ENCODE results near the gene TWIST1. TPM values are rescaled to one million over a fixed set of nuclear protein-coding genes. Genes with fewer than 3 reads are reported as not detected.

Gene TWIST1
- total and polyA plus RNA-seq, 12 donors = 1.8 to 22.1 (median 10.5) TPM

DNA sequence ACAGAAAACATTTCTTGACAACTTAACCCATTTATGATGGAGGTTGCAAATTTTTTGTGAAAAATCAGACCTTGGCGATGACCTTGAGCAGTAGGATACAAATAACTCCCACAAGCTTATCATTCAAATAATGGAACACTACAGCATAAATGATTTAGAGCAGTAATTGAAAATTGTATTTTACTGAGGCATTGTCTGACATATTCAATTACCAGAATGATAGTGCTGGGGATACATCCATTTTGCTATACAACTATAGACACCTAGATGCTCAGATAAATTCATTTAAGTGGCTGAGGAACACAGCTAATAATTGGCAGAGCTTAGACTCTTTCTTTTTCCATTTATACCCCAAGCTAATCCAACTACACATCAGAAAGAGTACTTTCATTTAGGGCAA lies 18.9 kb downstream of the TWIST1 start:
- DNase-seq = no peak
- Histone ChIP-seq H3K27ac (no peak overlapping the region), H3K9me3 (replicated peaks in 1 of 3) (no peaks in the 10 kb centered on the region), H3K27me3 (peaks cover 18% of the 10 kb centered on the region), H3K36me3 (replicated peaks in 1 of 2) (no peaks in the 10 kb centered on the region), H3K4me3 (no peak overlapping the region), H3K4me1 (replicated peaks in 1 of 2) (no peaks in the 10 kb centered on the region)
- no peak for TF ChIP-seq CTCF (IDR thresholded peaks at IDR 0.05)
- TF ChIP-seq POLR2A (IDR thresholded peaks at IDR 0.05) = no peak
- WGBS, 4 donors = 60 to 71% (median 61%) methylated on average over 1 of the region's 1 CpG
- intact Hi-C loops (cut with DNase I) = no loop called here

GRCh38 chr7:19097165-19098055 lies 20.0 kb downstream of the TWIST1 start:
- no peak overlapping the region for H3K4me3 ChIP-seq
- no peak overlapping the region for H3K27ac ChIP-seq
- H3K9me3 ChIP-seq (replicated peaks in 1 of 3) = no peaks in the 10 kb centered on the region
- TF ChIP-seq CTCF (IDR thresholded peaks at IDR 0.05) = no peak
- no peak for TF ChIP-seq POLR2A (IDR thresholded peaks at IDR 0.05)
- H3K36me3 ChIP-seq (replicated peaks in 1 of 2) = no peaks in the 10 kb centered on the region
- DNase-seq = no peak
- 86 to 91% (median 90%) methylated on average over 9 of the region's 9 CpGs for WGBS, 4 donors
- peaks cover 9% of the 10 kb centered on the region for H3K27me3 ChIP-seq
- intact Hi-C loops (cut with DNase I) = no loop called here
- no peaks in the 10 kb centered on the region for H3K4me1 ChIP-seq (replicated peaks in 1 of 2)

- no peak for DNase-seq
- Histone ChIP-seq H3K9me3 (replicated peaks in 1 of 3) (no peaks in the 10 kb centered on the region), H3K27ac (no peak overlapping the region), H3K36me3 (replicated peaks in 1 of 2) (no peaks in the 10 kb centered on the region), H3K4me3 (no peak overlapping the region), H3K4me1 (replicated peaks in 1 of 2) (no peaks in the 10 kb centered on the region), H3K27me3 (no peaks in the 10 kb centered on the region)
- 82 to 87% (median 84%) methylated on average over 5 of the region's 5 CpGs for WGBS, 4 donors
- intact Hi-C loops (cut with DNase I) = no loop called here
- TF ChIP-seq POLR2A (IDR thresholded peaks at IDR 0.05) (no peak), CTCF (IDR thresholded peaks at IDR 0.05) (no peak)
Measured at GRCh38 chr7:19095353-19095860, 22.0 kb downstream of the TWIST1 start.

GRCh38 chr7:19094598-19095352 lies 22.7 kb downstream of the TWIST1 start:
- WGBS, 4 donors = 62 to 79% (median 66%) methylated on average over 3 of the region's 3 CpGs
- Histone ChIP-seq H3K4me3 (no peak overlapping the region), H3K4me1 (replicated peaks in 1 of 2) (no peaks in the 10 kb centered on the region), H3K27me3 (no peaks in the 10 kb centered on the region), H3K36me3 (replicated peaks in 1 of 2) (no peaks in the 10 kb centered on the region), H3K9me3 (replicated peaks in 1 of 3) (no peaks in the 10 kb centered on the region), H3K27ac (no peak overlapping the region)
- DNase-seq = no peak
- TF ChIP-seq POLR2A (IDR thresholded peaks at IDR 0.05) = no peak
- TF ChIP-seq CTCF (IDR thresholded peaks at IDR 0.05) = no peak
- intact Hi-C loops (cut with DNase I) = no loop called here
